DND-41 (cell line): ENCODE measurements around the gene CAPN12.
"Not testable (repeated sequence)": the region's sequence is repeated elsewhere in the genome, so short reads cannot be mapped to it uniquely, and the experiment has no call there.

ENCODE experiments used
- CTCF ChIP-seq: IDR thresholded peaks from 2 replicates; pipeline ENCODE4 v1.5.1; 2012; ENCODE audit warnings: borderline replicate concordance, low read length, moderate library complexity, mild to moderate bottlenecking; ENCODE audit not compliant: poor library complexity, severe bottlenecking; ENCODE audit errors: extremely low read depth
- EZH2 ChIP-seq: IDR thresholded peaks from 3 replicates; pipeline ENCODE4 v1.6.1; 2012; ENCODE audit warnings: borderline replicate concordance, low read depth, mild to moderate bottlenecking, moderate library complexity, low read length, inconsistent platforms; ENCODE audit not compliant: severe bottlenecking

- TF ChIP-seq CTCF, EZH2: not testable (repeated sequence)
Observed at GRCh38 chr19:38790507-38791403, 46.5 kb upstream of the CAPN12 start.
